Mucosa of gallbladder (tissue), 1 donor: ENCODE results near the gene ZNF384. TPM values are rescaled to one million over a fixed set of nuclear protein-coding genes. Genes with fewer than 3 reads are reported as not detected.
A peak's percentile ranks its signal among the peaks of the same experiment; 100 is the strongest.

Experiments
- DNase-seq: peaks from one replicate; pipeline ENCODE4 v3.0.0-alpha.2; 2020; ENCODE audit warnings: low spot score
- total RNA-seq: library from RNA; stranded (reverse); gene quantifications from one replicate; pipeline ENCODE4 v1.2.1, GENCODE V29; 2021
- donor health status: DM: no; HTN: no; CAD: no.

ZNF384 gene
- total RNA-seq, 1 donor from 2014 or later = 60.6 TPM

- DNase-seq = no peak
Observed at GRCh38 chr12:6699259-6699988, 10.2 kb upstream of the ZNF384 start.

- DNase-seq = no peak
Observed at GRCh38 chr12:6698352-6699046, 9.3 kb upstream of the ZNF384 start.

- DNase-seq = no peak
Observed at GRCh38 chr12:6697584-6698351, 8.6 kb upstream of the ZNF384 start.

- no peak for DNase-seq
Observed at GRCh38 chr12:6696690-6697583, 7.8 kb upstream of the ZNF384 start.

GRCh38 chr12:6695313-6696045 is 6.3 kb upstream of the ZNF384 start:
- DNase-seq = no peak

GRCh38 chr12:6694701-6695100 is 5.5 kb upstream of the ZNF384 start:
- DNase-seq = no peak

GRCh38 chr12:6693832-6694355 is 4.7 kb upstream of the ZNF384 start:
- no peak for DNase-seq

- DNase-seq = no peak
Observed at GRCh38 chr12:6692888-6693287, 3.7 kb upstream of the ZNF384 start.

GRCh38 chr12:6691473-6691872 is 2.3 kb upstream of the ZNF384 start:
- DNase-seq = no peak

- peak; percentile 41 for DNase-seq
Observed at GRCh38 chr12:6688543-6688998, 604 bp downstream of the ZNF384 start.

GRCh38 chr12:6685814-6686213 is 3.4 kb downstream of the ZNF384 start:
- DNase-seq = no peak

GRCh38 chr12:6684609-6685008 is 4.6 kb downstream of the ZNF384 start:
- DNase-seq = peak; percentile 30

- no peak for DNase-seq
Observed at GRCh38 chr12:6676962-6677361, 12.2 kb downstream of the ZNF384 start.

GRCh38 chr12:6672143-6672542 is 17.0 kb downstream of the ZNF384 start:
- no peak for DNase-seq

- no peak for DNase-seq
Observed at GRCh38 chr12:6667559-6668210, 21.5 kb downstream of the ZNF384 start.

GRCh38 chr12:6666211-6666610 is 23.0 kb downstream of the ZNF384 start:
- no peak for DNase-seq

GRCh38 chr12:6664902-6665301 is 24.3 kb downstream of the ZNF384 start:
- no peak for DNase-seq

- peak; percentile 99 for DNase-seq
Observed at GRCh38 chr12:6662906-6663742, 26.1 kb downstream of the ZNF384 start, which contains the start of gene ING4. Gene ING4 (minus strand): TSS chr12:6663119. CDS start chr12:6663101, 18 bp downstream.

GRCh38 chr12:6662602-6662905 is 26.6 kb downstream of the ZNF384 start:
- DNase-seq = no peak
